Measurements from ENCODE around the gene MLLT3.

- TF ChIP-seq CTCF (conservative IDR thresholded peaks at IDR 0.05; ENCODE audit: low read depth, low read length) (no peak), EZH2 (IDR thresholded peaks at IDR 0.05; ENCODE audit: borderline replicate concordance, low read depth, low read length, poor library complexity, severe bottlenecking) (no peak)
Measured at GRCh38 chr9:20599195-20599594, 23.1 kb downstream of the MLLT3 start.
